ENCODE data around the gene LIMS4.
"Not testable (repeated sequence)": the region's sequence is repeated elsewhere in the genome, so short reads cannot be mapped to it uniquely, and the experiment has no call there.

DNA sequence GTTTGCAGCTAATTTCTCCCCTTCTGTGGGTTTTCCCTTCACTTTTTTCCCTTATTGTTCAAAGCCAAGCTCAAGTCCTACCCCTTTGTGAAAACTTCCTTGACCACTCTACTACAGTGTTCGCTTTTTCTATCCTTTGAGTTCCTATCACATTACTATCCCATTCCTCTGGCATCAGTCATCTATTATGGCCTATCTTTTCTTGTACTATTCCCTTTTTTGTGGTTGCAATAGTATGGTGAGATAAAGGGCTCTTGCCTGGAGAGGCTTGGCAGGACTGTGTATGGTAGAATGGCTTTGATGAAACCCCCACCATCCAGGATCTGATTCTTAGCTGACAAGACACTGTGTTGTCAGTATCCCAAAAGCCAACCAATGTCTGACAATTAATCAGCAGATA, 30.7 kb downstream of the LIMS4 start:
- not testable (repeated sequence) for TF ChIP-seq POLR2A (IDR thresholded peaks at IDR 0.05; ENCODE audit: borderline replicate concordance, extremely low read depth, insufficient read depth, insufficient read length); JUND (IDR thresholded peaks at IDR 0.05)
- TF ChIP-seq, protein P1, sequence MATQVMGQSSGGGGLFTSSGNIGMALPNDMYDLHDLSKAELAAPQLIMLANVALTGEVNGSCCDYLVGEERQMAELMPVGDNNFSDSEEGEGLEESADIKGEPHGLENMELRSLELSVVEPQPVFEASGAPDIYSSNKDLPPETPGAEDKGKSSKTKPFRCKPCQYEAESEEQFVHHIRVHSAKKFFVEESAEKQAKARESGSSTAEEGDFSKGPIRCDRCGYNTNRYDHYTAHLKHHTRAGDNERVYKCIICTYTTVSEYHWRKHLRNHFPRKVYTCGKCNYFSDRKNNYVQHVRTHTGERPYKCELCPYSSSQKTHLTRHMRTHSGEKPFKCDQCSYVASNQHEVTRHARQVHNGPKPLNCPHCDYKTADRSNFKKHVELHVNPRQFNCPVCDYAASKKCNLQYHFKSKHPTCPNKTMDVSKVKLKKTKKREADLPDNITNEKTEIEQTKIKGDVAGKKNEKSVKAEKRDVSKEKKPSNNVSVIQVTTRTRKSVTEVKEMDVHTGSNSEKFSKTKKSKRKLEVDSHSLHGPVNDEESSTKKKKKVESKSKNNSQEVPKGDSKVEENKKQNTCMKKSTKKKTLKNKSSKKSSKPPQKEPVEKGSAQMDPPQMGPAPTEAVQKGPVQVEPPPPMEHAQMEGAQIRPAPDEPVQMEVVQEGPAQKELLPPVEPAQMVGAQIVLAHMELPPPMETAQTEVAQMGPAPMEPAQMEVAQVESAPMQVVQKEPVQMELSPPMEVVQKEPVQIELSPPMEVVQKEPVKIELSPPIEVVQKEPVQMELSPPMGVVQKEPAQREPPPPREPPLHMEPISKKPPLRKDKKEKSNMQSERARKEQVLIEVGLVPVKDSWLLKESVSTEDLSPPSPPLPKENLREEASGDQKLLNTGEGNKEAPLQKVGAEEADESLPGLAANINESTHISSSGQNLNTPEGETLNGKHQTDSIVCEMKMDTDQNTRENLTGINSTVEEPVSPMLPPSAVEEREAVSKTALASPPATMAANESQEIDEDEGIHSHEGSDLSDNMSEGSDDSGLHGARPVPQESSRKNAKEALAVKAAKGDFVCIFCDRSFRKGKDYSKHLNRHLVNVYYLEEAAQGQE (IDR thresholded peaks at IDR 0.05; ENCODE audit: low read depth): not testable (repeated sequence)
- TF ChIP-seq, protein P2, sequence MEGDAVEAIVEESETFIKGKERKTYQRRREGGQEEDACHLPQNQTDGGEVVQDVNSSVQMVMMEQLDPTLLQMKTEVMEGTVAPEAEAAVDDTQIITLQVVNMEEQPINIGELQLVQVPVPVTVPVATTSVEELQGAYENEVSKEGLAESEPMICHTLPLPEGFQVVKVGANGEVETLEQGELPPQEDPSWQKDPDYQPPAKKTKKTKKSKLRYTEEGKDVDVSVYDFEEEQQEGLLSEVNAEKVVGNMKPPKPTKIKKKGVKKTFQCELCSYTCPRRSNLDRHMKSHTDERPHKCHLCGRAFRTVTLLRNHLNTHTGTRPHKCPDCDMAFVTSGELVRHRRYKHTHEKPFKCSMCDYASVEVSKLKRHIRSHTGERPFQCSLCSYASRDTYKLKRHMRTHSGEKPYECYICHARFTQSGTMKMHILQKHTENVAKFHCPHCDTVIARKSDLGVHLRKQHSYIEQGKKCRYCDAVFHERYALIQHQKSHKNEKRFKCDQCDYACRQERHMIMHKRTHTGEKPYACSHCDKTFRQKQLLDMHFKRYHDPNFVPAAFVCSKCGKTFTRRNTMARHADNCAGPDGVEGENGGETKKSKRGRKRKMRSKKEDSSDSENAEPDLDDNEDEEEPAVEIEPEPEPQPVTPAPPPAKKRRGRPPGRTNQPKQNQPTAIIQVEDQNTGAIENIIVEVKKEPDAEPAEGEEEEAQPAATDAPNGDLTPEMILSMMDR (IDR thresholded peaks at IDR 0.05 in 2 of 3, conservative IDR thresholded peaks at IDR 0.05 in 1 of 3; ENCODE audit: borderline replicate concordance in 1 of 3, insufficient read depth in 1 of 3, low read depth in 2 of 3, low read length in 2 of 3): not testable (repeated sequence)
